Mucosa of rectum (tissue), 2 donors: ENCODE measurements around the gene GALM.

Experiments used
- H3K27ac ChIP-seq, 2 donors: one replicate each; pipeline ENCODE4 v1.7.0; 2013; ENCODE audit warnings: inconsistent platforms in 2 of 2, low read depth in 2 of 2, low read length in 2 of 2
- H3K27me3 ChIP-seq, 2 donors: one replicate each; pipeline ENCODE4 v1.7.0; 2013; ENCODE audit warnings: low read length in 2 of 2; ENCODE audit not compliant: control insufficient read depth in 2 of 2, insufficient read depth in 2 of 2
- H3K36me3 ChIP-seq, 2 donors: one replicate each; pipeline ENCODE4 v1.7.0; 2013; ENCODE audit warnings: low read length in 2 of 2; ENCODE audit not compliant: control insufficient read depth in 2 of 2, insufficient read depth in 2 of 2
- H3K4me1 ChIP-seq, 2 donors: one replicate each; pipeline ENCODE4 v1.7.0; 2013; ENCODE audit warnings: low read length in 2 of 2, mild to moderate bottlenecking in 1 of 2; ENCODE audit not compliant: control insufficient read depth in 2 of 2, insufficient read depth in 2 of 2
- H3K4me3 ChIP-seq, 2 donors: one replicate each; pipeline ENCODE4 v1.7.0; 2013; ENCODE audit warnings: low read length in 2 of 2
- H3K9ac ChIP-seq, 2 donors: one replicate each; pipeline ENCODE4 v1.7.0; 2013; ENCODE audit warnings: low read length in 2 of 2, low read depth in 1 of 2, mild to moderate bottlenecking in 1 of 2
- H3K9me3 ChIP-seq, 2 donors: one replicate each; pipeline ENCODE4 v1.7.0; 2013; ENCODE audit warnings: low read length in 2 of 2; ENCODE audit not compliant: control insufficient read depth in 2 of 2
- donor health status: healthy.
- donor health status: Normal muscosa, but diverticular disease.

The GALM gene

DNA sequence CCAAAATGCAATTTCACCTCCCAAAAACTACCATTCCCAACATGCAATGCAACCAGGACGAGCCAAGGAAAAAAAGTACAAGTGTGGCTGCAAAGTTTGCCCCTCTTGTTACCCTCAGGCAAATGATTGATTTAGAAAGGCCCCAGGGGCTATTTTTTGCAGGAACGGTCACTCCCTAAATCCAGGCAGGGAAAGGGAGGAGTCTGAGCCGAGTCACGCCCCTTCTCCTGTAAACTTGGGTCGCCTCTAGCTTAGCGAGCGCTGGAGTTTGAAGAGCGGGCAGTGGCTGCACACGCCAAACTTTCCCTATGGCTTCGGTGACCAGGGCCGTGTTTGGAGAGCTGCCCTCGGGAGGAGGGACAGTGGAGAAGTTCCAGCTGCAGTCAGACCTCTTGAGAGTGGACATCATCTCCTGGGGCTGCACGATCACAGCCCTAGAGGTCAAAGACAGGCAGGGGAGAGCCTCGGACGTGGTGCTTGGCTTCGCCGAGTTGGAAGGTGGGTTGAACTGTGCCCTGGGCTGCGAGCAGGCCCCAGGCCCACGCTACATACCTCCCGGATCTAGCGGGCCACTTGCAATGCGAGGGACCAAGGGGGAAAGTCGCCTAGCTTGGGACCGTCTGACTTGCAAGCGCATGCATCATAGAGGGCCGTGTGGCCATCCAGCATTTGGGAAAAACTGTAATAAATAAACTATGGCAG, at the start of gene GALM:
Gene GALM, plus strand, starts transcription at position 261 of the 702 bp plus-strand sequence. Its CDS starts 48 bp downstream, at position 309.
- Histone ChIP-seq H3K27me3 (no peaks in the 10 kb centered on the region), H3K4me1 (peaks cover 10 to 19% of the 10 kb centered on the region in 2 donors)

DNA sequence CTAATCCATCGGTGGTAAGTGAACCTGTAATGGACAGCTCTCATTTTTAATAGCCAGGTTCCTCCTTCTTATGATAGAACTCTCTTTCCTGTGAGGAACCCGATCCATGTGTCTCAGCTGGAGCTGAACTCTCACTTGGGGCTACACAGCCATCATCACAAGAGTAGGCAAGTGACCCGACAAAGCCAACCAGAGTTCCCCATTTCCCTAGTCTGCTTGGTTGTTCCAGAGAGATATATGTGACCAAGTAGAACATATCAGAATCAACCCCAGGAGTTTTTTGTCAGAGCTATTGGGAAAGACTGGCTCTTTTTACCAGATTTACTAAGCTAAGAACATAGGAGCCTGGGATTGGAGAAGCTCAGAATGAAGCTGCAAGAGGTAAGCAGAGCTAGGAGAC, 48.6 kb upstream of the GALM start:
- Histone ChIP-seq H3K4me3 (no peak overlapping the region), H3K36me3 (no peaks in the 10 kb centered on the region), H3K27me3 (no peaks in the 10 kb centered on the region), H3K4me1 (no peaks in the 10 kb centered on the region), H3K27ac (no peak overlapping the region), H3K9ac (no peak overlapping the region), H3K9me3 (no peaks in the 10 kb centered on the region)

More for the DNA sequence above, at the start of gene GALM:
- Histone ChIP-seq H3K9ac (peak within 1 kb of the TSS; percentile 77 to 87), H3K27ac (peak within 1 kb of the TSS; percentile 92 to 96), H3K9me3 (no peaks in the 10 kb centered on the region), H3K36me3 (no peaks in the 10 kb centered on the region), H3K4me3 (peak within 1 kb of the TSS; percentile 93 to 97)

DNA sequence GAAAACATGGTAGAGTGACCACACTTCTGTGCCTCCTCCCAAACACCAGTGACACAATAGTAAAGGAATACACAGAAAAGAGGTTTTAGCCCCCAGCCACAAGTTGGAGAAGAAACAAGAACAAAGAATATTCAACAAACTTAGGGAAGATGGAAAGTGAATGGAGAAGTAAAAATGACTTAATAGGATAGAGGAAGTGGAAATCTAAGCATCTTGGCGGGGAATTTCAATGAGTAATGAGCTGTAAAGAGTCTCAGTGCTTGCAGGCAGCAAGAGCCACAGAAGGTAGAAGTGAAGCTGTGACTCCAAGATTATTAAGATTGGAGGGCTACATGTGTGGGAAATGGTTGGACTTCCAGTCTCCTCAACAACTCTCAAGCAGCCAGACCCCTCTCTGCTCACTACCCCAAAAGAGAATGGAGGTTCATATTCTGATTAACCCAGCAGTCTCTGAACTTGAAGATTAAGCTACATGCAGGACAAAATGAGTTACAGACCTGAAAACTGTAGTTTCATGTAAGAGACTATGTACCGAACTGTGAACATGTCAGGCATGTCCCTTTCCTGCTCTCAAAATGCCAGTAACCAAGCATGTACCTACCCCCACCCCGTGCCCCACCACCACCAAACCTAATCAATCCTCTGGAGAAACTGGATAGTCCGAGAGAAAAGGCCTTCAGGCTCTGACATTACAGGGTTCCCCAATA, 46.3 kb upstream of the GALM start:
- Histone ChIP-seq H3K27ac (no peak overlapping the region), H3K4me3 (no peak overlapping the region)

DNA sequence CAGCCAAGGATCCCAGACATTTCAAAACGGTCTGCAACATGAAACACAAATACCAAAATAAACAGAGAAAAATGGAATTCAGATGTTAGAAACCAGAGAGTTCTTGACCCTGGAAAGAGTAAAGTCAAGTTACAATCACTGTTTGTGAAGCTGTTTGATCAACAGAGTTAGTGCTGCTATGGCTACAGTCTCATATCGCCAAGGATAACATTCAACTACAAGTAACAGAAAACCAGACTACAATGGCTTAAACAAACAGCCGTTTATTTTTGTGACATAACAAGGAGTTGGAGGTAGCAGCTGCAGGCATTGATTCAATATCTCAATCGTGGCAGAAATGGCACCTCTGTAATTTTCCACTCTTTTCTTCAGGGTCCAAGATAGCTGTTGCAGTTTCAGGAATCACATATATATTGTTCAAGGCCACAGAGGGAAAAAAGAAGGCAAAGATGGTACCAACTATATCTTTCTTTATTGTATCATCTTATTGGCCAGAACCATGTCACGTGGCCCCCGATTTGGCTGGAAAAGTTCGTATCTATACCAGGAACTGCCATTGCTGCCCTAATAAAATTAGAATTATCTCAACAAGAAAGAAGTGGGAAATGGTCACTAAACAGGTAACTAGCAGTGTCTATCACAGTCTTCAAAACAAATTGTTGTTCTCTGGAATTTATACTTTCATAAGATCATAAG, 45.5 kb upstream of the GALM start:
- no peaks in the 10 kb centered on the region for H3K27me3 ChIP-seq
- no peak overlapping the region for H3K4me3 ChIP-seq
- no peaks in the 10 kb centered on the region for H3K9me3 ChIP-seq
- H3K9ac ChIP-seq, result no peak overlapping the region
- H3K36me3 ChIP-seq, result no peaks in the 10 kb centered on the region
- no peak overlapping the region for H3K27ac ChIP-seq
- no peaks in the 10 kb centered on the region for H3K4me1 ChIP-seq

More for the DNA sequence above, 46.3 kb upstream of the GALM start:
- no peaks in the 10 kb centered on the region for H3K27me3 ChIP-seq
- no peak overlapping the region for H3K9ac ChIP-seq
- H3K4me1 ChIP-seq, result no peaks in the 10 kb centered on the region
- no peaks in the 10 kb centered on the region for H3K36me3 ChIP-seq
- H3K9me3 ChIP-seq, result no peaks in the 10 kb centered on the region

DNA sequence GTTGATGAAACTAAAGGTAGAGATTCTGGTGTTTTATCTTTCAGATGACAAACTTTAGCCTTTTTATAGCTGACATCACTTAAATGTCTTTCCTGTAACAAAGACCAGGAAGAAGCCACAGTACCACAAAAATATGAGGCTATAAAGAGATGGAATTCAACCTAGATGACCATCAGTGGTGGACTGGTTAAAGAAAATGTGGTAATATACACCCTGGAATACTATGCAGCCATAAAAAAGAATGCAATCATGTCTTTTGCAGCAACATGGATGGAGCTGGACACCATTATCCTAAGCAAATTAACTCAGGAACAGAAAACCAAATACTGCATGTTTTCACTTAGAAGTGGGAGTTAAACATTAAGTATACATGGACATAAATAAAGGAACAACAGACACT, 44.9 kb upstream of the GALM start:
- Histone ChIP-seq H3K4me1 (no peaks in the 10 kb centered on the region), H3K36me3 (no peaks in the 10 kb centered on the region), H3K4me3 (no peak overlapping the region), H3K27ac (no peak overlapping the region), H3K9me3 (no peaks in the 10 kb centered on the region), H3K27me3 (no peaks in the 10 kb centered on the region), H3K9ac (no peak overlapping the region)

DNA sequence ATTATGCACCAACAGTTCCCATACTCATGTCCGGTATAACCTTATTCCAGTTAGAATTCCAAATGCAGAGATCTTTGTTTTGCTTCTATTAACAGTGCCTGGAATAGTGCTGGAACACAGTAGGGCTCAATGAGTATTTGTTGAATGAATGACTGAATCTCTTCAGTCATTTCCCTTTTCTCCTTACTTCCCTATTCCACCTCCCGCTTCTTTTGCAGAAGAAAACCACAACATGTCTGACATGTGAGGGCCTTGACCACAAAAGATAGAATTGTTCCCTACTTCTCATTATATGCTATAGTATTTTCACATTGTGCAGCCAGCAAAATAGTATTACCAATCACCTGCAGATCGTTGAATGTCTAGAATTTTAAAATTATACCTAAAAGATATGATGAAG, 43.7 kb upstream of the GALM start:
- Histone ChIP-seq H3K27me3 (no peaks in the 10 kb centered on the region), H3K4me3 (no peak overlapping the region), H3K36me3 (no peaks in the 10 kb centered on the region), H3K9ac (no peak overlapping the region), H3K27ac (no peak overlapping the region), H3K9me3 (no peaks in the 10 kb centered on the region), H3K4me1 (no peaks in the 10 kb centered on the region)

DNA sequence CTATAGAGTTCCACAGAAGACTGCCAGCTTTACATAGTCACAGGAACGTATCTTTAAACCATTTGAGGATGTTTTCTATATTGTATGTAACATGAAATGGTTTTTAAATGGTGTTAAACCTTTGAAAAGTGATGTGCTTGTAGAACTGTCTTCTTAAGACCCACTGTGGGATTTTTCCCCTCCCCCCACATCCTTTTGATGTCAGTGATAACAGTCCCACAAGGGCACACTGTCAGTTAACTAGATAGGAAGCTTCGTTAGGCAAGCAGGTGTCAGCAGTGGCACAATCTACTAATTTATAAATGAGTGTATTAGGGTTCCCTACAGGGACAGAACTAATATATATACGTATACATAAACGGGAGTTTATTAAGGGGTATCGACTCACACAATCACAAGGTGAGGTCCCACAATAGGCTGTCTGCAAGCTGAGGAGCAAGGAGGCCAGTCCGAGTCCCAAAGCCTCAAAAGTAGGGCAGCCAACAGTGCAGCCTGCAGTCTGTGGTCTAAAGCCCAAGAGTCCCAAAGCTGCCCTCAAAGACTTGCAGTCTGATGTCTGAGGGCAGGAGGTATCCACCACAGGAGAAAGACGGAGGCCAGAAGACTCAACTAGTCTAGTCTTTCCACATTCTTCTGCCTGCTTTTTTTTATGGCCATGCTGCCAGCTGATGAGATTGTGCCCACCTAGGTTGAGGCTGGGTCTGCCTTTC, 39.4 kb upstream of the GALM start:
- no peak overlapping the region for H3K27ac ChIP-seq
- H3K27me3 ChIP-seq, result no peaks in the 10 kb centered on the region
- no peaks in the 10 kb centered on the region for H3K4me1 ChIP-seq
- H3K4me3 ChIP-seq, result no peak overlapping the region
- no peaks in the 10 kb centered on the region for H3K9me3 ChIP-seq
- no peaks in the 10 kb centered on the region for H3K36me3 ChIP-seq
- no peak overlapping the region for H3K9ac ChIP-seq

DNA sequence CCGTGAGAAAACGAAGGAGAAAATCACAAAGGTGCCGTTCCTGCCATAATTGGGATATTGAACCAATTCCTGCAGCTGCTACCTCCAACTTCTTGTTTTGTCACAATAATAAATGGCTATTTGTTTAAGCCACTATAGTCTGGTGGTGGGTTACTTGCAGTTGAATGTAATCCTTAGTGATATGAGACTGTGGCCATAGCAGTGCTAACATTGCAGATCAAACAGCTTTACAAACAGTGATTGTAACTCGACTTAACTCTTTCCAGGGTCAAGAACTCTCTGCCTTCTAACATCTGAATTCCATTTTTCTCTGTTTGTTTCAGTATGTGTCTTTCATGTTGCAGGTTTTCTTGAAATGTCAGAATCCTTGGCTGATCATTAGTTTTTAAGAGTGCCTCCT, 38.5 kb upstream of the GALM start:
- Histone ChIP-seq H3K9me3 (no peaks in the 10 kb centered on the region), H3K36me3 (no peaks in the 10 kb centered on the region), H3K4me1 (no peaks in the 10 kb centered on the region), H3K9ac (no peak overlapping the region), H3K27ac (no peak overlapping the region), H3K27me3 (no peaks in the 10 kb centered on the region), H3K4me3 (no peak overlapping the region)

DNA sequence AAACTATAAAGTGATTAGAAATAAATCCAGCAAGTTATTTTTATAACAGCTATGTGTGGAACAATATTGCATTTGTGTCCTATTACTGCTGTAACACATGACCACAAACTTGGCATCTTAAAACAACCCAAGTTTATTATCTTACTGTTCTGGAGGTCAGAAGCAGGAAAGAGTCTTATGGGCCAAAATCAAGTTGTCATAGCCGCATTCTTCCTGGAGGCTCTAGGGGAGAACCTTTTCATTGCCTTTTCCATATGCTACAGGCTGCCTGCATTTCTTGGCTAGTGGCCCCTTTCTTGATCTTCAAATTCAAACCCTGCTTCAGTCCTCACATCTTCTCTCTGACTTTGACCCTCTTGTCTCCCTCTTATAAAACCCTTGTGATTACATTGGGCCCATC, 36.2 kb upstream of the GALM start:
- Histone ChIP-seq H3K27me3 (no peaks in the 10 kb centered on the region), H3K9ac (no peak overlapping the region), H3K4me1 (no peaks in the 10 kb centered on the region), H3K27ac (no peak overlapping the region), H3K4me3 (no peak overlapping the region), H3K9me3 (no peaks in the 10 kb centered on the region), H3K36me3 (no peaks in the 10 kb centered on the region)

DNA sequence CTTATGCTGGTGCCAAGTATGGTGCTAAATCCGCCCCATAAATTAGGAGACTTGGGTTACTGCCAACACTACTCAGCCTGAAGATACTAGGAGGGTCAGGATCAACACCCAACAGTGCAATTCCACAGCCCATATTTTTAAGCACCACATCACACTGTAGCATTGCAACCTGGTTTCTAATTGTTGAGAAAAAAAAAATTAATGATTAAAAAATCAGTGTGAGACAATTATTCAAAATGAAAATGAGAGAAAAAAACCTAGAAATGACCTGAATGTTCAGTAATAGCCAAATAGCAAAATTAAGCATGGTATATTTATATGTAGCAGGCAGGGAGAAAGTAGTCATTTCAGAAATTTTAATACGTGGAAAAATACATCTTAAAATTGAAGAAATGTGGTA, 33.9 kb upstream of the GALM start:
- Histone ChIP-seq H3K4me3 (no peak overlapping the region), H3K4me1 (no peaks in the 10 kb centered on the region), H3K9ac (no peak overlapping the region), H3K9me3 (no peaks in the 10 kb centered on the region), H3K36me3 (no peaks in the 10 kb centered on the region), H3K27me3 (no peaks in the 10 kb centered on the region), H3K27ac (no peak overlapping the region)
